IMR-90 (cell line): ENCODE measurements around the gene INSYN2A.

Experiments used
- CHD1 ChIP-seq: IDR thresholded peaks from 2 replicates; pipeline ENCODE4 v1.6.1; 2012; ENCODE audit warnings: low read depth, low read length, improper control_type of control experiment
- CTCF ChIP-seq: conservative IDR thresholded peaks from 2 replicates; pipeline ENCODE4 v1.5.1; 2012; ENCODE audit warnings: mild to moderate bottlenecking, low read depth, low read length, improper control_type of control experiment
- ELK1 ChIP-seq: fragments of 150-350 bp; IDR thresholded peaks from 2 replicates; pipeline ENCODE4 v1.6.1; 2016; ENCODE audit warnings: low read depth, mild to moderate bottlenecking, low read length, moderate library complexity, borderline replicate concordance
- MXI1 ChIP-seq: IDR thresholded peaks from 2 replicates; pipeline ENCODE4 v1.6.1; 2012; ENCODE audit warnings: low read depth, mild to moderate bottlenecking, low read length, moderate library complexity, borderline replicate concordance
- SMC3 ChIP-seq: fragments of 150-350 bp; IDR thresholded peaks from 2 replicates; pipeline ENCODE4 v1.6.1; 2016; ENCODE audit warnings: low read depth, mild to moderate bottlenecking, antibody characterized with exemption, low read length, moderate library complexity
- USF2 ChIP-seq: fragments of 150-350 bp; IDR thresholded peaks from 2 replicates; pipeline ENCODE4 v1.6.1; 2017; ENCODE audit warnings: mild to moderate bottlenecking, antibody characterized with exemption, low read length, low read depth

GRCh38 chr10:127190427-127190826, 6.0 kb downstream of the INSYN2A start:
- no peak for TF ChIP-seq USF2
- no peak for TF ChIP-seq ELK1
- no peak for TF ChIP-seq SMC3
- TF ChIP-seq CHD1 = no peak
- TF ChIP-seq MXI1 = no peak
- no peak for TF ChIP-seq CTCF
